OCI-M1 (cell line): Measurements from ENCODE around the gene ZBTB14.

Experiments used
- DNase-seq: peaks from one replicate; lab custom pipeline; 2025; lab: John Stamatoyannopoulos, UW

ZBTB14 gene

GRCh38 chr18:5288517-5288935 is 7.0 kb downstream of the ZBTB14 start:
- DNase-seq: no peak

- DNase-seq: no peak
Measured at GRCh38 chr18:5287854-5288253, 7.7 kb downstream of the ZBTB14 start.

GRCh38 chr18:5286525-5286924 is 9.0 kb downstream of the ZBTB14 start:
- no peak for DNase-seq

- no peak for DNase-seq
Measured at GRCh38 chr18:5285326-5285725, 10.2 kb downstream of the ZBTB14 start.

- DNase-seq: no peak
Measured at GRCh38 chr18:5284808-5285207, 10.7 kb downstream of the ZBTB14 start.

- DNase-seq: no peak
Measured at GRCh38 chr18:5282770-5283169, 12.8 kb downstream of the ZBTB14 start.

GRCh38 chr18:5276947-5277346 is 18.6 kb downstream of the ZBTB14 start:
- no peak for DNase-seq

GRCh38 chr18:5275872-5276271 is 19.7 kb downstream of the ZBTB14 start:
- no peak for DNase-seq

GRCh38 chr18:5268874-5269273 is 26.7 kb downstream of the ZBTB14 start:
- DNase-seq: no peak

- DNase-seq: no peak
Measured at GRCh38 chr18:5266721-5267120, 28.8 kb downstream of the ZBTB14 start.

GRCh38 chr18:5253910-5254309 is 41.6 kb downstream of the ZBTB14 start:
- DNase-seq: no peak

GRCh38 chr18:5251117-5251516 is 44.4 kb downstream of the ZBTB14 start:
- DNase-seq: no peak

- no peak for DNase-seq
Measured at GRCh38 chr18:5250603-5251002, 44.9 kb downstream of the ZBTB14 start.

- DNase-seq: no peak
Measured at GRCh38 chr18:5244941-5245340, 50.6 kb downstream of the ZBTB14 start.

- no peak for DNase-seq
Measured at GRCh38 chr18:5239447-5239846, 56.1 kb downstream of the ZBTB14 start.
